ENCODE measurements around the gene EIF2AK3.
A peak's percentile ranks its signal among the peaks of the same experiment; 100 is the strongest.

DNA sequence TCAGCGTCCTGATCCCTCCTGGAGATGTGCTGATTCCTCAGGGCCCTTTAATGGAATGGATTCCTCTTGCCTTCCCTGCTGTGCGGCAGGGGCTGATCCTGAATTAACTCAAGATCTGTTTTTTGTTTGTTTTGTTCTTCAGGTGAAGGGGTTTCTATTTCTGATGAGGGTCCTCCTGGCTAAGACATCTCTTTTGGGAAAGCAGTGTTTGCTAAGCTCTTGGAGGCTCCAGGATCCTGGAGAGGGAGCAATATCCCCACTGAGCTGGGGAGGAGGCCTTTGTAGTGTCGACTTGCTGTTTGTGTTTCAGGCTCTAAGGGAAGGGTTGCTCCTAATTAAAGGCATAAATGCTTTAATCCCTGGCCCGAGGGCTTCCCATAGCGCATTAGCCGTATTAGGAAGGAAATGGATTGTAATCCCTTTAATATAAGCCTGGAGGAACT is 109.5 kb downstream of the EIF2AK3 start:
- TF ChIP-seq CTCF (IDR thresholded peaks at IDR 0.05; ENCODE audit: control extremely low read depth in 1 of 3, insufficient read depth in 1 of 3, low read depth in 1 of 3, low read length in 3 of 3): peak in 1 of 3 experiments; percentile 11; a peak in 1 of 4 replicates
- TF ChIP-seq ZNF274 (IDR thresholded peaks at IDR 0.05; ENCODE audit: borderline replicate concordance, extremely low read depth, low read length): no peak
- TF ChIP-seq POLR2A (IDR thresholded peaks at IDR 0.05; ENCODE audit: control extremely low read depth in 1 of 2, low read depth in 2 of 2, low read length in 2 of 2): no peak
- no peak for TF ChIP-seq TCF12 (IDR thresholded peaks at IDR 0.05; ENCODE audit: low read depth, low read length)
- no peak for TF ChIP-seq SAP30 (IDR thresholded peaks at IDR 0.05; ENCODE audit: insufficient read depth, insufficient replicate concordance, low read length)
- no peak for TF ChIP-seq SP1 (IDR thresholded peaks at IDR 0.05; ENCODE audit: low read depth, low read length)

Measured in H1 (cell line).